Dendritic cell treated with granulocyte-macrophage colony-stimulating factor and Interleukin-4, amounts not matched to agents 40 ng/mL and 50 ng/mL, for 4 days (primary cell): ENCODE data around the gene ZNF423.

Source experiments
- H3K27ac Mint-ChIP-seq: one replicate; pipeline ENCODE4 v1.8.0; 2022; ENCODE audit warnings: mild to moderate bottlenecking, mixed read lengths
- H3K27me3 Mint-ChIP-seq: one replicate; pipeline ENCODE4 v1.8.0; 2022; ENCODE audit warnings: mild to moderate bottlenecking, mixed read lengths
- H3K36me3 Mint-ChIP-seq: one replicate; pipeline ENCODE4 v1.8.0; 2022; ENCODE audit warnings: low read depth, mixed read lengths
- H3K4me1 Mint-ChIP-seq: one replicate; pipeline ENCODE4 v1.8.0; 2022; ENCODE audit warnings: low read depth, mixed read lengths
- H3K4me3 Mint-ChIP-seq: one replicate; pipeline ENCODE4 v1.8.0; 2022; ENCODE audit warnings: mild to moderate bottlenecking, moderate library complexity, mixed read lengths
- H3K9me3 Mint-ChIP-seq: one replicate; pipeline ENCODE4 v1.8.0; 2022; ENCODE audit warnings: mixed read lengths
- intact Hi-C: fragments of 100-400 bp; cut with micrococcal nuclease; formaldehyde crosslinking; loops from one replicate; pipeline ENCODE4 v1.15.0; 2022

The ZNF423 gene

DNA sequence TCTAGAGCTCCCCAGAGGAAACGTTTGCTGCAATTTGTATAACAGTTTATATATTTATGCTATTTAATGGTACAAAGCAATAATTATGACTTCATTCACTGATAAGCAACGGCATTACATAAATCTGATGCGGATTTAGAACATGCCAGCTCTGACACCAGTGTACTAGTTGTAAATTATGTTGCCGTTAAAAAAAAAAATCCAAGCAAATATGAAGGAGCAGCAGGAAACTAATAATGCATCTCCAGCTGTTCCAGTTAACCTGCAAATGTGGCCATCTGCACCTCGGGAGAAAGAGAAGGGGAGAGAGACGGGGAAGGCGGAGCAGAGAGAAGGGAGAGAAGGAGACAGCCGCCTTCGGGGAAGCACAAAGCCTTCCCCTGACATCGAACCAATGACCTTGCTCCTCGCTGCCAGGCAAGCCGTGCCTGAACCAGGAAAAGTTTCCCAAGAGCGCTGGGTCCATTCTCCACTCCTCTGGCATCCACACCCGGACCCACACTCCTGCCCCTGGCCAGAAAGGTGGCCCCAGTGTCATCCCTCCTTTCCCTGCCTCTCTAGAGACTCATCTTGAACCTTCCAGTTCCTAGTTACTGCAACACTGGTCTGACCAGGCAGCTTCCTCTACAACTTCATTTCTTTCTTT, 307.5 kb downstream of the ZNF423 start:
- Mint-ChIP-seq H3K27me3 (no peaks in the 10 kb centered on the region), H3K36me3 (no peaks in the 10 kb centered on the region), H3K4me1 (no peaks in the 10 kb centered on the region), H3K9me3 (no peaks in the 10 kb centered on the region), H3K4me3 (no peak overlapping the region), H3K27ac (no peak overlapping the region)
- intact Hi-C loops, result no loop called here

DNA sequence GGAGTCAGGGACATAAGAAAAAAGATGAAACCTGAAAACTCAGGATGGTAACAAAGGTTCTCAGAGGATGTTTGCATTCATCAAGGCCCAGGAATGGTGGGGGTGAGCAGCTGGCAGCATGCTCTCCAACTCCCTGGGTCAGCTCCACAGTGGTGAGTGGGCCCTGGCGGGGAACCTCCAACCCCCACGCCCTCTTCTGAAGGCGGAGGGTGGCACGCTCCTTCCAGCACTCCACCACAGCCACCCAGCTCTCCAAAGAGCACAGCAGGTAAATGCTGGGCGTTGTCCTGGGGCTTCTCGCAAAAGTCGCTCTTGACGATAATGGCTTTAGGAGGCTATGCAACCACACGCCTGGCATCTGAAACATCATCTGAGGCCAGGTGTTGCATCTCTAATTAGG, 308.5 kb downstream of the ZNF423 start:
- H3K27ac Mint-ChIP-seq, result no peak overlapping the region
- no peak overlapping the region for H3K4me3 Mint-ChIP-seq
- intact Hi-C loops, result no loop called here
- no peaks in the 10 kb centered on the region for H3K9me3 Mint-ChIP-seq
- H3K36me3 Mint-ChIP-seq, result no peaks in the 10 kb centered on the region
- H3K27me3 Mint-ChIP-seq, result no peaks in the 10 kb centered on the region
- H3K4me1 Mint-ChIP-seq, result no peaks in the 10 kb centered on the region

DNA sequence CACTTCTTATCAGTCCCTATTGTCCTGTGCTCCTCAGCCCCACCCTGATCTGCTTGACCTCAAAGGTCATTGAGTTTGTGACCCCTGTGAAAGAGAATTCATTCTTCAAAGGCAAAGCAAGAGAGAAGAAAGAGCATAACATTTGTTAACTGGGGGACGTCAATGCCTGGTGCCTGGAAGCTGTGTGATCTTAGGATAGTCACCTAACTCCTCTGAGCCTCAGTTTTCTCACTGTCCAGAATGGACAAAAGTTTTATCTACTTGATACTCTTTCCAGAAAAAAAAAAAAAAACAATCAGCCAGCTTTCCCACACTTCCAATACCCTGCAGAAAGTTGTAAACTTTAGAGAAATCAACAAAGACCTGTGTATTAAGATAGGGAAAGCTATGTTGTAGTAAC, 309.2 kb downstream of the ZNF423 start:
- Mint-ChIP-seq H3K4me1 (no peaks in the 10 kb centered on the region), H3K27me3 (no peaks in the 10 kb centered on the region), H3K9me3 (peaks cover 2% of the 10 kb centered on the region), H3K4me3 (no peak overlapping the region), H3K36me3 (no peaks in the 10 kb centered on the region), H3K27ac (no peak overlapping the region)
- intact Hi-C loops, result no loop called here

DNA sequence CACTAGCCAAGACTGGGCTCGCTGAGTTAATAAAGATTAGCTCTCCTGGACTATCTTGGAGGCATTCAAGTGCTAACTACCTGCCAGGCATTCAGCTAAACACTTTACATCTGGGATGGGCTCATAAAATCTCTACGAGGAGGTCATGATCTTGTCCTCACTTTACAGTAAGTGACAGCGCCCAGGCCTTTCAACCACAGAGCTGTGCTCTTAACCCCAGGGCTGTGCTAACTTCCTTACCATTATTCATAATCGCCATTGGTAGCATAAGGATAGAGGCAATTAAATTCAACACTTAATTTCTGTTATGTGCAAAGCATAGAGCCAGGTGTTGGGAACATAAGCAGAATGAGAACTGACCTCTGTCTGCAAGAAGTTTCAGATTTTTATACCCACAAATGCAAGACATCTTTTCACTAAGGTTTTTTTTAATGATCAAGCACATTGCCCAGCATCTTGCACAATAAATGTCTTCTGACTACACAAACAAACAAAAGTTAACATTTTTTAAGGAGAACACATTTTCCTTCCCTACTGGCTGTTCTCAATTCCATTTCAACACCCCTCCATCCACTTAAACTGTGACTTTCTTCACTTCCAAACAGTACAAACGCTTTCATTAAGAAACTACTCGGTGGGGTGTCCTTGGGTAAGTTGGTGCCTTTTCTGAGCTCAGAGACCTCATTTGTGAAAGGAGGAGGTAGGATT, 310.0 kb downstream of the ZNF423 start:
- H3K27ac Mint-ChIP-seq, result no peak overlapping the region
- H3K4me3 Mint-ChIP-seq, result no peak overlapping the region
- H3K9me3 Mint-ChIP-seq, result peaks cover 8% of the 10 kb centered on the region
- no peaks in the 10 kb centered on the region for H3K4me1 Mint-ChIP-seq
- H3K36me3 Mint-ChIP-seq, result no peaks in the 10 kb centered on the region
- intact Hi-C loops, result no loop called here
- H3K27me3 Mint-ChIP-seq, result no peaks in the 10 kb centered on the region

DNA sequence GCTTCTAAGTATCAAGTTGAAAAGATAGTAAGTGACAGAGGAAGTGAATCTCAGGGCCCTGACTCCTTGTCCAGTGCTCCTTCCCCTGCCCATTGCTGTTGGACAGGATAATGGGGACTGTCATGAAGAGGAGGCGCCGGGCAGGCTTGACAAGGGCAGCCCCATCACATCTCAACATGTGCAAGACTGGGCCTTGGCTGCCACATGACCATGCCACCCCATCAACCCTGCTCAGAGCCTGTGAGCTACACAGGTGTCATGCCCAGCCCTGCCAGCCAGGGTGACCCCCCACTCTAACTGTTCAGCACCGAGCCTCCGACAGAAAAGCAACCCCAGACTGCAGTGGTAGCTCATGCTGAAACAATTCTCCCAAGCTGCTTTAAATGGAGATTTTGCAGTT, 310.7 kb downstream of the ZNF423 start:
- H3K27ac Mint-ChIP-seq, result no peak overlapping the region
- H3K36me3 Mint-ChIP-seq, result no peaks in the 10 kb centered on the region
- H3K9me3 Mint-ChIP-seq, result peaks cover 8% of the 10 kb centered on the region
- no peaks in the 10 kb centered on the region for H3K27me3 Mint-ChIP-seq
- intact Hi-C loops, result no loop called here
- H3K4me1 Mint-ChIP-seq, result no peaks in the 10 kb centered on the region
- no peak overlapping the region for H3K4me3 Mint-ChIP-seq

DNA sequence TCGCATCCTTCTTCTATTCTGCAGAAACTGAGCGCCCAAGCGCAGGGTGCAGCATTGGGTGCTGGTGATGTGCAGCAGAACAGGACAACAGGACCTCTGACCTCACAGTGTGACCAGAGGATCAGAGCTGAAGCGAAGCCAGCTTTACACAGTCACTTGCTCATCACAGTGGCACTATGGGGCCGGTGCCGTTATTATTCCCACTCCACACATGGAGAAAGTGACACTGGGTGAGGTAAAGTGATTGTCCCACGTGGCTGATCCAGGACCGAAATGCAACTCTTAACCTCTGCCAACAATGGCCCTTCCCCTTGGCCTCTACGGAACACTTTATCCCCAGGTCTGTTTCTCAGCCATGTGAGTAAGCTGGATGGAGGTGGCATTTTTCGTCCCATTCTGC, 311.1 kb downstream of the ZNF423 start:
- Mint-ChIP-seq H3K27me3 (no peaks in the 10 kb centered on the region), H3K27ac (no peak overlapping the region), H3K9me3 (peaks cover 8% of the 10 kb centered on the region), H3K36me3 (no peaks in the 10 kb centered on the region), H3K4me1 (no peaks in the 10 kb centered on the region), H3K4me3 (no peak overlapping the region)
- intact Hi-C loops, result no loop called here

DNA sequence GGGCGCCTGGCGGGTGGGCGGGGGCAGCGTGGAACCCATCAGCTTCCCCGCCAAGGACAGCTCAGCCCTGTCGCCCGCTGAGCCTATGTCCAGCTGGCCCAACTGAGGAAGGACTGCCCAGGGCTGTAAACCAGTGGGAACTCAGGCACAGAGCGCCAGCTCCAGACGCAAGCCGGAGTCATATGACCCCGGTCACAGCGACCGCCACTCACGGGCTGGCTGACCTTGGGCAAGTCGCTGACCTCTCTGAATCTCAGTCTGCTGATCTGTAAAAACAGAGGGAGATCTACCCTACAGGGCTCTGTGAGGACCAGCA, 312.3 kb downstream of the ZNF423 start:
- intact Hi-C loops, result no loop called here
- H3K27me3 Mint-ChIP-seq, result no peaks in the 10 kb centered on the region
- peaks cover 8% of the 10 kb centered on the region for H3K9me3 Mint-ChIP-seq
- no peaks in the 10 kb centered on the region for H3K36me3 Mint-ChIP-seq
- H3K4me1 Mint-ChIP-seq, result no peaks in the 10 kb centered on the region
- H3K4me3 Mint-ChIP-seq, result no peak overlapping the region
- no peak overlapping the region for H3K27ac Mint-ChIP-seq

DNA sequence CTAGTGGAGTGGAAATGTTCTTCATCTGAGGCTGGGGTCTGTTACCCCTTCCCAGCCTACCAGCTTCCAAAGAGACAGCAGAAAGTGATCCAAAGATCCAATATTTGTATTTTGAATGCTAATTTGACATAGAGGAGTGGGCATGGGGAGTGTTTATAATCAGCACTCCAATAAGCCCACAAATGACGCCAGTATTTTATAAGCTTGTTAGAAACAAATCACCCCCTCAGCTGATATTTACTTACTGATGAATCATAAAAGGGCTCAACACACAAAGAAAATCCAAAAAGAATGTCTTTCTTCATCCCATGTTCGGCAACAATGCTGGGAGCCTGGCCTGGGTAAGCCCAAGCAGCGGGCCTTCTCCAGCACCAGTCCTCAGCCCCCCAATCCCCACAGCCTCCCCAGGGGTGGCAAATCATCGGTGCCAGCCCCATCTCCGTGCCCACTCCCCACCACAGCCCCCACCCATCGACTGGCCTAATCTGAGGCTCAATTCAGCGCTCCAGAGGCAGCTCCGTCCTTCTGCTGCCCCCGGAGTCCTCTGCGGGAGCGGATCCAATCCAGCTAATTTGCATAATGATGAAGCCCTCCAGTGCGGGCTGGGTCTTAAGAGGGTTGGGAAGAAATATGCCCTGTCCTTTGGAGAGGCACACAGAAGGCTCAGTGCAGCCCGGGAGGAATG, 312.8 kb downstream of the ZNF423 start:
- Mint-ChIP-seq H3K27ac (no peak overlapping the region), H3K4me1 (no peaks in the 10 kb centered on the region), H3K9me3 (peaks cover 8% of the 10 kb centered on the region), H3K27me3 (no peaks in the 10 kb centered on the region), H3K36me3 (no peaks in the 10 kb centered on the region), H3K4me3 (no peak overlapping the region)
- intact Hi-C loops, result no loop called here

DNA sequence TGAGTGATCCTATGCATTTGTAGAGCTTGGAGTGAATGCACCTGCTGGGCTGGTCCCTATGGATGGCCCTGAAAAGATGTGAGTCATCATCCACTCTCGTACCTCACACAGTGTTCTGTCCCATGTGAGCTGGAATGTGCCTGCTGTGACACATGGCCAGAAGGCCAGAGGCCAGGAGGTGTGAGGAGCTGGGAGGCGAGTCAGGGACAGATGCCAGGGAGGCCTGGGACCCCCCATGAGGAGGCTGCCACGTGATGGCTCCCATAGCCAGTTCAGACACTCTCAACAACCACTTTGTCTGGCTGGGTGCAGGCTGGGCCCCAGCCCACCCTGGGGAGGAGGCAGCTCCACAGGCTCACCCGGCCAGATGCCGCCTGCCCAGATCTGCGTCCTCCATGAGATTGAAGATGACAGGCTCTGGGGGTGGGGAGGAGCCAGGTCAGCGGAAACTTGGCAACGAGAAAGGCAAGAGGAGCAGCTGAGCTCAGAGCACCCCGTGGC, 313.5 kb downstream of the ZNF423 start:
- Mint-ChIP-seq H3K4me3 (no peak overlapping the region), H3K4me1 (no peaks in the 10 kb centered on the region), H3K27me3 (no peaks in the 10 kb centered on the region), H3K36me3 (no peaks in the 10 kb centered on the region), H3K9me3 (peaks cover 8% of the 10 kb centered on the region), H3K27ac (no peak overlapping the region)
- intact Hi-C loops, result no loop called here

DNA sequence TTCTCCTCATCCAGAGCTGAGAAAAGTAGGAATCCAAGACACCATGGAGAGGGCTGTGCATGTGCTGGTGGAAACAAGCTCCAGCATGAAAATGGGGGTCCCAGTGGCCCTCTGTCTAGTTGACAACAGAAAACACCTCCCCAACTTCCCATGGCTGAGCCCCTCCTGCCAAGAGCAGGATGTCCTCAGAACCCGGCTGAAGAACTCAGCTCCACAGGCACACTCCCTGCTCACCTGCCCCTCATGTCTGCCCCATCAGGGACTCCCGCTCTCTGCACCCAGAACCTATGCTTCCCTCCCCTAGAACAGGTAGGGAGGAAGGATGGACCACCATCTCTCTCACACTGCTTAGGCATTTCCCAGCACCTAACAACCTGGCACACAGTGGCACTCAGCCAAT, 315.1 kb downstream of the ZNF423 start:
- H3K36me3 Mint-ChIP-seq, result no peaks in the 10 kb centered on the region
- H3K27ac Mint-ChIP-seq, result no peak overlapping the region
- no peak overlapping the region for H3K4me3 Mint-ChIP-seq
- no peaks in the 10 kb centered on the region for H3K27me3 Mint-ChIP-seq
- H3K9me3 Mint-ChIP-seq, result peaks cover 8% of the 10 kb centered on the region
- intact Hi-C loops, result no loop called here
- H3K4me1 Mint-ChIP-seq, result no peaks in the 10 kb centered on the region

DNA sequence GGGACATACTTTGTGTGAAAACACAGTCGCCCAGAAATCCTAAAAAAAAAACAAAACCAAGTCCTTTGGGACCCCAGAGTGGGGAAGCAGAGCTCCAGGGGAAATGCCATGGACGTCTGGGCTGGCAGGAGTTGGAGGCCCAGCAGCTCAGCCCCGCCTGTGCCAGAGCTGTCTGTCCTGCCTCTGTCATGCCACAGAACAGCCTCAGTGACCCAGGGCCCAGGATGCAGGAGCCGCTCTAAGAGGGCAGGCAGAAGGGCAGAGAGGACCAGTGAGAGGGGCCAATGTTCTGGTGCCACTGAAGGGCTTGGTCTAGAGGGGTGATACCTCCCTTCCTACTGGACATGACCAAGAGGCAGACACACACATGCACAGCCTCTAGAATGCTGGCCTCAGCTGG, 316.2 kb downstream of the ZNF423 start:
- intact Hi-C loops, result no loop called here
- no peaks in the 10 kb centered on the region for H3K36me3 Mint-ChIP-seq
- no peaks in the 10 kb centered on the region for H3K4me1 Mint-ChIP-seq
- no peak overlapping the region for H3K27ac Mint-ChIP-seq
- H3K27me3 Mint-ChIP-seq, result no peaks in the 10 kb centered on the region
- no peak overlapping the region for H3K4me3 Mint-ChIP-seq
- peaks cover 8% of the 10 kb centered on the region for H3K9me3 Mint-ChIP-seq

DNA sequence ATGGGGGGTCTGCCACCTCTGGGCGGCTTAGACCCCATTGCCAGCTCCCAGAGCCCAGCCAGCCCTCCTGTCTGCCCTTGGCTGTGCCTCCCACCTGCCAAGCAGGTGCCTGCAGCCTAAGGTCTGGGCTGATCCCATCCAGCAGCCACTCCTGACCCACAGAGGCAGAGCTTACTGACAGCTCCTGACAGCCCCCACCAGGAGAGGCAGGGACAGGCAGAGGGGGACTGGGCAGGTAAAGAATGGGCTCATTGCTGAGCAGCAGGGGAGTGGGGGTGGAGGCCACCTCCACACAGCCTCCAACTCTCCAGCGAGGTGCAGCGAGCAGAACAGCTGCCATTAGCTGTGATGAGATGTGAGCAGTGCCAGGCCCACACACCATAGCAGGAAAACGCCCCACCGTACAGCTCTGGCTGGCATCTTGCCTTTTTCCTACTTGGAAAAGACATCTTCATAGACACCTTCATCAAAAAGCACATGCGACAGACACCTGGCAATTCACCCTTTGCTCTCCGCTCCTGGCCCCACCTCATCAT, 317.9 kb downstream of the ZNF423 start:
- no peaks in the 10 kb centered on the region for H3K36me3 Mint-ChIP-seq
- H3K27me3 Mint-ChIP-seq, result no peaks in the 10 kb centered on the region
- intact Hi-C loops, result no loop called here
- H3K4me3 Mint-ChIP-seq, result no peak overlapping the region
- no peak overlapping the region for H3K27ac Mint-ChIP-seq
- H3K9me3 Mint-ChIP-seq, result peaks cover 8% of the 10 kb centered on the region
- no peaks in the 10 kb centered on the region for H3K4me1 Mint-ChIP-seq

DNA sequence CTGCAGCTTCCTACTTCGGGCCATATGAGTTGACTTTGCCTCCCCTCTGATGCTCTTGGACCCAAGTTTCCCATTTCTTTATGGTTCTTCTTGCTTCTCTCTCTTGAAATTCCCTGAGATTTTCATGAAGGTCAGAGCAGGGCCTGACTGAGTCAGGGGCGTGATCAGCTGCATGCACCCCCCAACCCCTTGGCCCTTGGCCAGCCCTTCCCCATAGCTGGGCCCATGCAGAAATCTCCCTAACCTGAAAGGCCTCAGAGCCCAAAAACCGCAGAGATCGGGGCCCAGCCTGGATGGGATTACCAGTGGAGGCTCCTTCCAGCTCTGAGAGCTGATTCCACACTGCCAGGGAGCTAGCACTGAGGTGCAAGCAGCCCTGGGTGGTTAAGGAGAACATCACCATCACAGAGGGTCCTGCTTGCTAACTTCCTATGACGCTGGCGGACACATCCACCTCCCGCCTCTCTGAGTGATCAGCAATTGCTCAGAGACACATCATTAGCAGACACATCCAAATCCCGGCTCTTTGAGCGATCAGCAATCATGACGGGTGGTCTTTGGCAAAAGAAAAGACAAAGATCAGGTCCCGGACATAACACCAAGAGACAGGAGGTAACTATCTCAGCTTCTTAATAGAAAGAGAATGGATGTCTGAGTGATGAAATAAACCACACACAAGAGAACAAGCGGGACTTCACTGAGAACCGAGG, 320.9 kb downstream of the ZNF423 start:
- Mint-ChIP-seq H3K27me3 (peaks cover 15% of the 10 kb centered on the region), H3K9me3 (no peaks in the 10 kb centered on the region), H3K27ac (no peak overlapping the region), H3K36me3 (no peaks in the 10 kb centered on the region), H3K4me3 (no peak overlapping the region), H3K4me1 (peaks cover 11% of the 10 kb centered on the region)
- intact Hi-C loops, result no loop called here

DNA sequence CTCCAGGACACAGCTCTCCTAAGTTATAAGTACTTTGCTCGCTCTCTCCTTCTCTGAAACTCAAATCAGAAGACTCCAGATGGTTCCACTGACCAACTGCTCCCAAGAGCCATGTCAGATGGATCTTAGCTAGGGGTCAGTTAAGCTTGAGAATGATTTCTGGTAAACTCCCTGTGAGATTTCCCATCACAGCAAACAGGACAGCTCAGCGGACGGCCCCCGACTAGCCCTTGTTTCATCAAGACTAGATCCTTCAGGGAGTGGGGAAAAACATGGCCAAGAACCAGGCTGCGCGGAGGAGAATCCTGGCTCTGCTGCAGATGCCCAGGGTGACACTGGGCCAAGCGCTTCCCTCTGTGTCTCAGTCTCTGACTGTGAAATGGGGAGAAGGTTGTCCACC, 322.5 kb downstream of the ZNF423 start:
- Mint-ChIP-seq H3K4me1 (peaks cover 19% of the 10 kb centered on the region), H3K9me3 (no peaks in the 10 kb centered on the region), H3K27ac (no peak overlapping the region), H3K4me3 (no peak overlapping the region), H3K27me3 (peaks cover 29% of the 10 kb centered on the region), H3K36me3 (no peaks in the 10 kb centered on the region)
- intact Hi-C loops, result no loop called here
